PC-9 (cell line): Measurements from ENCODE around the gene TYK2. TPM values are rescaled to one million over a fixed set of nuclear protein-coding genes. Genes with fewer than 3 reads are reported as not detected.

Experiments used
- BruUV-seq: library from RNA; stranded (reverse); fragments of 400-500 nt; replicated peaks from 2 replicates; lab custom pipeline; 2021; lab: Mats Ljungman, UMichigan
- CTCF ChIA-PET: fragments of 300-600 bp; sonication (Branson Sonifier 250); formaldehyde crosslinking; loops from one replicate; lab custom pipeline; 2022; ENCODE audit warnings: antibody characterized with exemption; lab: Charles Lee
- POLR2A ChIA-PET: fragments of 300-600 bp; sonication (Branson Sonifier 250); formaldehyde crosslinking; loops from one replicate; lab custom pipeline; 2022; ENCODE audit warnings: antibody characterized with exemption; ENCODE audit not compliant: unreplicated experiment; lab: Charles Lee
- DNase-seq, 2 experiments: peaks; one replicate each; pipeline versions ENCODE4 v3.0.0 to v3.0.0-alpha.2; 2015 to 2022; ENCODE audit warnings: mixed read lengths in 1 of 2
- H2AFZ ChIP-seq: fragments of 200-600 bp; sonication (generic); 2 replicates; pipeline ENCODE4 v1.8.1; 2017; ENCODE audit warnings: antibody characterized with exemption
- H3F3A ChIP-seq: fragments of 200-600 bp; sonication (generic); 2 replicates; pipeline ENCODE4 v1.8.1; 2017; ENCODE audit warnings: antibody characterized with exemption, mild to moderate bottlenecking, low read depth; ENCODE audit not compliant: insufficient read depth
- H3K27ac ChIP-seq: fragments of 200-600 bp; sonication (generic); 2 replicates; pipeline ENCODE4 v1.6.1; 2016; ENCODE audit warnings: mixed run types
- H3K27me3 ChIP-seq: fragments of 200-600 bp; sonication (generic); 2 replicates; pipeline ENCODE4 v1.6.1; 2016; ENCODE audit warnings: low read depth, mixed run types; ENCODE audit not compliant: insufficient read depth
- H3K36me3 ChIP-seq: fragments of 200-600 bp; sonication (generic); 2 replicates; pipeline ENCODE4 v1.6.1; 2016; ENCODE audit warnings: low read depth, mixed run types
- H3K4me1 ChIP-seq: fragments of 200-600 bp; sonication (generic); replicated peaks from 2 replicates; pipeline ENCODE4 v1.6.1; 2016; ENCODE audit warnings: mixed run types; ENCODE audit not compliant: insufficient read depth
- H3K4me2 ChIP-seq: fragments of 200-600 bp; sonication (generic); 2 replicates; pipeline ENCODE4 v1.6.1; 2017; ENCODE audit warnings: mixed run types
- H3K4me3 ChIP-seq: fragments of 200-600 bp; sonication (generic); 2 replicates; pipeline ENCODE4 v1.6.1; 2016; ENCODE audit warnings: mixed run types
- H3K79me2 ChIP-seq: fragments of 200-600 bp; sonication (generic); 2 replicates; pipeline ENCODE4 v1.6.1; 2017; ENCODE audit warnings: low read depth, mixed run types
- H3K9me2 ChIP-seq: fragments of 200-600 bp; sonication (generic); 2 replicates; pipeline ENCODE4 v1.8.1; 2017; ENCODE audit warnings: mild to moderate bottlenecking; ENCODE audit not compliant: insufficient read depth
- H3K9me3 ChIP-seq: fragments of 200-600 bp; sonication (generic); 2 replicates; pipeline ENCODE4 v1.8.1; 2016; ENCODE audit warnings: low read depth; ENCODE audit not compliant: insufficient read depth
- H4K20me1 ChIP-seq: fragments of 200-600 bp; sonication (generic); 2 replicates; pipeline ENCODE4 v1.8.1; 2017; ENCODE audit not compliant: insufficient read depth
- EZH2 ChIP-seq: fragments of 200-600 bp; sonication (generic); IDR thresholded peaks from 2 replicates; pipeline ENCODE4 v1.8.0; 2017; ENCODE audit warnings: antibody characterized with exemption, low read depth
- intact Hi-C: fragments of 100-400 bp; cut with micrococcal nuclease; formaldehyde crosslinking; loops from one replicate; pipeline ENCODE4 v1.10.0; 2022; ENCODE audit not compliant: unreplicated experiment
- microRNA-seq: library from miRNA; unstranded; fragments of <30 nt; microRNA quantifications from one replicate; pipeline ENCODE4 v1.2.0, GENCODE V29; 2021; ENCODE audit warnings: borderline number of aligned reads, borderline replicate concordance
- total RNA-seq: library from RNA; stranded (reverse); gene quantifications from 2 replicates; pipeline ENCODE4 v1.2.3, GENCODE V29; 2021
- TF ChIP-seq, protein P1 (sequence below): fragments of 200-600 bp; sonication (generic); conservative IDR thresholded peaks from 2 replicates; pipeline ENCODE4 v1.6.1; 2017; ENCODE audit warnings: mixed run types, antibody characterized with exemption, mild to moderate bottlenecking, moderate library complexity

TYK2 gene
- total RNA-seq, 1 experiment from 2014 or later, result 102 TPM

DNA sequence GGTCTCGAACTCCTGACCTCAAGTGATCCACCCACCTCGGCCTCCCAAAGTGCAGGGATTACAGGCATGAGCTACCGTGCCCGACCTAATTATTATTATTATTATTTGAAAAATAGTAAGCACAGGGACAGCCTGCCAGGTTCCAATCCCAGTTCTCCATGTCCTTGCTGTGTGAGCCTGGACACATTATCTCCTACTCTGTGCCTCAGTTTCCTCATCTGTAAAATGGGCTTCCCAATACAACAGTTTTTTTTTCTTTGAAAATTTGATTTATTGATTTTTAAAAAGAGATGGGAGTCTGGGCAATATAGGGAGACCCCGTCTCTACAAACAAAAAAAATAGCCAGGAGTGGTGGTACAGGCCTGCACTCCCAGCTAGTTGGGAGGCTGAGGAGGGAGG, 74.0 kb downstream of the TYK2 start:
- Histone ChIP-seq H3K79me2 (no peaks in the 10 kb centered on the region), H3K9me3 (no peaks in the 10 kb centered on the region), H3K4me1 (no peaks in the 10 kb centered on the region), H3K27ac (no peak overlapping the region), H3K4me3 (no peak overlapping the region), H2AFZ (no peak overlapping the region), H3F3A (peaks cover 6% of the 10 kb centered on the region; the same call in 1 of the 2 replicates), H3K4me2 (no peak overlapping the region), H3K9me2 (no peaks in the 10 kb centered on the region), H3K27me3 (no peaks in the 10 kb centered on the region), H4K20me1 (no peaks in the 10 kb centered on the region), H3K36me3 (no peaks in the 10 kb centered on the region; the same call in 1 of the 2 replicates)
- ChIA-PET POLR2A (no interaction called here), CTCF (no interaction called here)
- BruUV-seq, result no TSS peak
- intact Hi-C loops, result no loop called here
- TF ChIP-seq EZH2, result no peak
- TF ChIP-seq, protein P1, sequence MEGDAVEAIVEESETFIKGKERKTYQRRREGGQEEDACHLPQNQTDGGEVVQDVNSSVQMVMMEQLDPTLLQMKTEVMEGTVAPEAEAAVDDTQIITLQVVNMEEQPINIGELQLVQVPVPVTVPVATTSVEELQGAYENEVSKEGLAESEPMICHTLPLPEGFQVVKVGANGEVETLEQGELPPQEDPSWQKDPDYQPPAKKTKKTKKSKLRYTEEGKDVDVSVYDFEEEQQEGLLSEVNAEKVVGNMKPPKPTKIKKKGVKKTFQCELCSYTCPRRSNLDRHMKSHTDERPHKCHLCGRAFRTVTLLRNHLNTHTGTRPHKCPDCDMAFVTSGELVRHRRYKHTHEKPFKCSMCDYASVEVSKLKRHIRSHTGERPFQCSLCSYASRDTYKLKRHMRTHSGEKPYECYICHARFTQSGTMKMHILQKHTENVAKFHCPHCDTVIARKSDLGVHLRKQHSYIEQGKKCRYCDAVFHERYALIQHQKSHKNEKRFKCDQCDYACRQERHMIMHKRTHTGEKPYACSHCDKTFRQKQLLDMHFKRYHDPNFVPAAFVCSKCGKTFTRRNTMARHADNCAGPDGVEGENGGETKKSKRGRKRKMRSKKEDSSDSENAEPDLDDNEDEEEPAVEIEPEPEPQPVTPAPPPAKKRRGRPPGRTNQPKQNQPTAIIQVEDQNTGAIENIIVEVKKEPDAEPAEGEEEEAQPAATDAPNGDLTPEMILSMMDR, result no peak
- no peak for DNase-seq

DNA sequence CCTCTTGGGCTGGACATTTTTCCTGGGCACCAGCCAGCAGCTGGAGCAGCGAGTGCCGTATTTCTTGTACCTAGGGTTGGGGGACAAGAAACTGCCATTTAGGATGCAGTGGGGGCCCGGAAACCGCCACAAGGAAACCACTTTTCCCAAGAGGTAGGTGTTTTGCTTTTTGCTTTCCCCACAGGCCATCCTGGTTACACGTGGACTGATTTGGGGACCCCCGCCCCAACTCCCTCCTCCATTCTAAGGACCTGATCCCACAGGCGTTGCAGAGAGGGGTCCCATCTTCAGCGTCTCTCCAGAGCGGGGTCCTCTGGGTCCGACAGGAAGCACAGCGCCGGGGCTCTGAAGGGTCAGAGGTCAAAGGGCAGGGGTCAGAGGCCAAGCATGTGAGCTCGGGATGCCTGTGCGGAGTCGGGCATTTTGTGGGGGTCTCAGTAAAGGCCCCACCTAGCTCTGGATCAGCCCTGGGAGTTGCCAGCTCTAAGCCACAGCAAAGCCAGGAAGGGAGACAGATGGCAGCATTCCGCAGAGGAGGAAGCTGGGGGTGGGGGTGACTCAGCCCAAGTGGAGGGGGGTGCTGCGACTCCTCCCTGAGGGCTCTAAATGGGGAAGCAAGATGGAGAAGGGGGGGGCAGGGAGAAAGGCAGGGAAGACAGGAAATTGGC, 75.1 kb downstream of the TYK2 start:
- no peak overlapping the region for H3K27ac ChIP-seq
- H3K9me2 ChIP-seq, result no peaks in the 10 kb centered on the region
- H3K4me2 ChIP-seq, result no peak overlapping the region
- POLR2A ChIA-PET, result interaction anchor here (0.7 kb wide), 1 partner anchor 28 kb away, joined by 5 read pairs; no protein-coding TSS in a partner anchor
- no peak for DNase-seq
- no peak overlapping the region for H3K4me3 ChIP-seq
- no peaks in the 10 kb centered on the region for H3K9me3 ChIP-seq
- no peaks in the 10 kb centered on the region for H3K27me3 ChIP-seq
- TF ChIP-seq, protein P1, result no peak
- TF ChIP-seq EZH2, result no peak
- H4K20me1 ChIP-seq, result no peaks in the 10 kb centered on the region
- BruUV-seq, result no TSS peak
- intact Hi-C loops, result no loop called here
- H3K36me3 ChIP-seq, result no peaks in the 10 kb centered on the region; the same call in 1 of the 2 replicates
- H3K4me1 ChIP-seq, result no peaks in the 10 kb centered on the region
- CTCF ChIA-PET, result no interaction called here
- no peak overlapping the region for H2AFZ ChIP-seq
- H3K79me2 ChIP-seq, result no peaks in the 10 kb centered on the region
- peaks cover 6% of the 10 kb centered on the region; the same call in 1 of the 2 replicates for H3F3A ChIP-seq

Small RNA genes lying within 50 kb of the gene (microRNA-seq; reads per million reads assigned to microRNA genes)
- gene MIR1181, result not detected

Other genes with a start within 250 kb of the TYK2 start
- gene DNMT1, start 185.6 kb downstream of the TYK2 start, total RNA-seq, result 111 and 117 TPM in 2 replicates
- gene S1PR2, start 149.2 kb downstream of the TYK2 start, total RNA-seq, result 6.9 and 7.3 TPM in 2 replicates
- 96.4 and 98.2 TPM in 2 replicates for gene MRPL4, start 128.4 kb downstream of the TYK2 start, total RNA-seq
- gene ICAM1, start 109.5 kb downstream of the TYK2 start, total RNA-seq, result 23.8 and 32.9 TPM in 2 replicates
- 0.52 and 0.68 TPM in 2 replicates for gene ICAM4, start 93.6 kb downstream of the TYK2 start, total RNA-seq
- 19.2 and 24.0 TPM in 2 replicates for gene ICAM5, start 90.6 kb downstream of the TYK2 start, total RNA-seq
- 7.5 and 10.2 TPM in 2 replicates for gene ZGLP1, start 70.8 kb downstream of the TYK2 start, total RNA-seq
- gene FDX2, start 64.6 kb downstream of the TYK2 start, total RNA-seq, result 23.1 and 29.2 TPM in 2 replicates
- gene RAVER1, start 47.0 kb downstream of the TYK2 start, total RNA-seq, result 52.9 and 83.9 TPM in 2 replicates
- gene ICAM3, start 40.9 kb downstream of the TYK2 start, total RNA-seq, result 14.0 and 22.7 TPM in 2 replicates
- 156 and 191 TPM in 2 replicates for gene CDC37, start 23.0 kb upstream of the TYK2 start, total RNA-seq
- gene PDE4A, start 40.0 kb upstream of the TYK2 start, total RNA-seq, result 8.9 and 10.4 TPM in 2 replicates
- 154 and 170 TPM in 2 replicates for gene KEAP1, start 122.8 kb upstream of the TYK2 start, total RNA-seq
- gene S1PR5, start 136.9 kb upstream of the TYK2 start, total RNA-seq, result 7.9 and 9.5 TPM in 2 replicates
- gene ATG4D, start 163.3 kb upstream of the TYK2 start, total RNA-seq, result 33.1 and 40.2 TPM in 2 replicates
- gene KRI1, start 185.4 kb upstream of the TYK2 start, total RNA-seq, result 24.5 and 27.0 TPM in 2 replicates
- gene CDKN2D, start 188.4 kb upstream of the TYK2 start, total RNA-seq, result 8.3 and 10.1 TPM in 2 replicates
- 94.5 and 126 TPM in 2 replicates for gene AP1M2, start 206.7 kb upstream of the TYK2 start, total RNA-seq
- 205 and 239 TPM in 2 replicates for gene SLC44A2, start 245.0 kb upstream of the TYK2 start, total RNA-seq